Endothelial cell of umbilical vein (primary cell): Measurements from ENCODE around the gene ABLIM1.

Experiments
- CTCF ChIP-seq, 2 donors: IDR thresholded peaks; 1 replicate in 1 of 2; 2 replicates in 1 of 2; pipeline ENCODE4 v1.5.1; 2011; ENCODE audit warnings: low read length in 2 of 2, mild to moderate bottlenecking in 2 of 2, moderate library complexity in 2 of 2, control low read depth in 1 of 2, inconsistent platforms in 1 of 2, low read depth in 1 of 2; ENCODE audit not compliant: insufficient read depth in 1 of 2; ENCODE audit errors: extremely low read depth in 1 of 2
- EZH2 ChIP-seq: IDR thresholded peaks from 2 replicates; pipeline ENCODE4 v1.6.1; 2012; ENCODE audit warnings: borderline replicate concordance, low read depth, mild to moderate bottlenecking, moderate library complexity, low read length, inconsistent platforms; ENCODE audit not compliant: severe bottlenecking
- FOS ChIP-seq: IDR thresholded peaks from 2 replicates; pipeline ENCODE4 v1.6.1; 2011; ENCODE audit warnings: mild to moderate bottlenecking, low read length, moderate library complexity, borderline replicate concordance; ENCODE audit not compliant: insufficient read depth
- GATA2 ChIP-seq: IDR thresholded peaks from 2 replicates; pipeline ENCODE4 v1.7.0; 2011; ENCODE audit warnings: low read depth, mild to moderate bottlenecking, moderate library complexity, mixed read lengths, low read length; ENCODE audit not compliant: insufficient read length, insufficient read depth
- JUN ChIP-seq: IDR thresholded peaks from 2 replicates; pipeline ENCODE4 v1.6.1; 2011; ENCODE audit warnings: borderline replicate concordance, low read depth; ENCODE audit not compliant: insufficient read length, insufficient read depth
- MAX ChIP-seq: IDR thresholded peaks from 2 replicates; pipeline ENCODE4 v1.6.1; 2011; ENCODE audit not compliant: insufficient read depth, insufficient read length
- MYC ChIP-seq: IDR thresholded peaks from one replicate; pipeline ENCODE4 v1.6.1; 2011; ENCODE audit warnings: mild to moderate bottlenecking, low read depth, low read length
- POLR2A ChIP-seq: IDR thresholded peaks from 2 replicates; pipeline ENCODE4 v1.6.1; 2012; ENCODE audit warnings: low read depth, mild to moderate bottlenecking, control low read depth, low read length
- POLR2AphosphoS5 ChIP-seq: IDR thresholded peaks from 2 replicates; pipeline ENCODE4 v1.6.1; 2012; ENCODE audit warnings: low read depth, mild to moderate bottlenecking, control low read depth, low read length, moderate library complexity; ENCODE audit not compliant: insufficient read depth

- TF ChIP-seq CTCF (IDR thresholded peaks at IDR 0.05; ENCODE audit: extremely low read depth in 1 of 2, insufficient read depth in 1 of 2, low read depth in 1 of 2, low read length in 2 of 2) = no peak
- no peak for TF ChIP-seq EZH2
- no peak for TF ChIP-seq POLR2A
- no peak for TF ChIP-seq GATA2
- no peak for TF ChIP-seq POLR2AphosphoS5
- no peak for TF ChIP-seq MYC
- TF ChIP-seq MAX = no peak
- no peak for TF ChIP-seq JUN
- TF ChIP-seq FOS = no peak
These were observed 166.1 kb downstream of the ABLIM1 start for GRCh38 chr10:114491933-114492332.
